Activated T-cell treated with anti-CD3 and anti-CD28 coated beads for 1 hour (primary cell): ENCODE results near the gene OR51V1.
"Not testable (repeated sequence)": the region's sequence is repeated elsewhere in the genome, so short reads cannot be mapped to it uniquely, and the experiment has no call there.

Experiments used
- DNase-seq: peaks from one replicate; pipeline ENCODE4 v3.0.0-alpha.2; 2020; ENCODE audit warnings: low read depth

Gene OR51V1

GRCh38 chr11:5164807-5165206 is 35.7 kb downstream of the OR51V1 start:
- not testable (repeated sequence) for DNase-seq

GRCh38 chr11:5161045-5161444 is 39.4 kb downstream of the OR51V1 start:
- DNase-seq = not testable (repeated sequence)

GRCh38 chr11:5160217-5160616 is 40.3 kb downstream of the OR51V1 start:
- DNase-seq = not testable (repeated sequence)

GRCh38 chr11:5159806-5160205 is 40.7 kb downstream of the OR51V1 start:
- no peak for DNase-seq

- no peak for DNase-seq
Measured at GRCh38 chr11:5154657-5155056, 45.8 kb downstream of the OR51V1 start, which contains the start of gene OR52A1. OR52A1 (minus strand) TSS chr11:5154757; CDS start chr11:5152369, 2,388 bp downstream.

- DNase-seq = no peak
Measured at GRCh38 chr11:5153574-5154431, 46.7 kb downstream of the OR51V1 start.

- no peak for DNase-seq
Measured at GRCh38 chr11:5151713-5152153, 48.7 kb downstream of the OR51V1 start.
